NCI-H128 (cell line): Measurements from ENCODE around the gene PRDX3.

Experiments
- DNase-seq: peaks from one replicate; lab custom pipeline; 2025; ENCODE audit not compliant: unreplicated experiment; lab: John Stamatoyannopoulos, UW

PRDX3 gene

DNA sequence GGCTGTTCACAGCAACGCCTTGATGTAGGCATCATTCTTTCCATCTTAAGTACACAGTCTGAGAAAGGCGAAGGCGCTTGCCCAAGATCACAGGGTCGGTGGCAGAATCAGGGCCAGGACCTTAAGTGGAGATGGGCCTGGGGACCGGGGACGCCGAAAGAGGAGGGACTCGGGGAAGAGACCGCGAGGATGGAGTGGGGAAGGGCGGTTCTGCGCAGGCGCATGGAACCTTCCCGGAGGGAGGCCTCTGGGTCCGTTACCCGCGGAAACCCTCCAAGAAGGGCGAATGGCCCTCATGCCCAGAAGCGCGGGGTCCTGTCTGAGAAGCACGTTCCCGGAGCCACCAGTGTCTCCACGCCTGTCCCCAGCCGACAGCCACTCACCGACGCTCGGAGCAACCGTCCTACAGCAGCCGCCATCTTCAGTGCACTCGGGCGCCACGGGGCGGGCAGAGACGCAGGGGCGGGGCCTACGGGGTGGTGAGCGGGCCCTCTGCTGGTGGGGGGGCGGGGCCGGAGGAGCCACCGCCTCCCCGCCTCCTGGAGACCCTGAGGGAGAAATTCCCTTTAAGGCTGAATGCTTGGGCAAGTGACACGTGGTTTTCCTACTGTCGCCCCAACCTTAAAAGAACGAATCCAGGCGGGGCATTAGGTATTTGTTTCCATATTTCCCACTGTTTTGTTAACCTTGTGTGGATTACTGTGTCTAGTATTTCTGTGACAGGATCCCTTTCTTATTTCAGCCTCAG, at the start of gene PRDX3:
Gene PRDX3 (minus strand): TSS at position 441 of the 748 bp plus-strand sequence. CDS start 22 bp downstream, at position 419.
- peak; percentile 63 for DNase-seq

- DNase-seq, result no peak
Observed at GRCh38 chr10:119227825-119228224, 49.2 kb upstream of the PRDX3 start.

DNA sequence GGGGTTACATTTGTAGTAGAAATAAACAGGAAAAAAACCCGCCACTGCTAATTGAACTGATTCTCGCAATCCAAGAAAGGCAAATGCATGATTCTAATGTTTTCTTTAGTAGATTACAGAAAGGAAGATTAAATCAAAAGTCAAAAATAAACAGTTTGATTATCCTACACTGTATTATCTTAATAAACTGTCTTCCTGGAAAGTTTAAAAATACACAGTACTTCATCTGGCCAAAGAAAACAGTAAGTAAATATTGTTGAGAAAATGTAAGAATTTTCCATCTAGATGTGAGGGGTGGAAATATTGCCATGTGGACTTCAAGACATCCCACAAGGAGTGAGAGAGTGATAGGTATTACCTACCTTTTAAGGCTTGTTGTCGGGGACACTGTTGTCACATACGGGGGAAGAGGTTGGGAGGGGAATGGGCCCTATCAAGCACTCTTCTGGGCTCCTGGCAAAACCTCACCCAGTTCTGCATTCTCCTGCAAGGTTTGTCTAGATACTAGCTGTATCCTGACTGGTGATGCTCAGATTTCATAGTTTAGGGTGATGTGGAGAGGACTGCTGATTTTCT, 46.6 kb upstream of the PRDX3 start:
- no peak for DNase-seq

GRCh38 chr10:119222966-119223386, 44.4 kb upstream of the PRDX3 start:
- DNase-seq, result no peak

DNA sequence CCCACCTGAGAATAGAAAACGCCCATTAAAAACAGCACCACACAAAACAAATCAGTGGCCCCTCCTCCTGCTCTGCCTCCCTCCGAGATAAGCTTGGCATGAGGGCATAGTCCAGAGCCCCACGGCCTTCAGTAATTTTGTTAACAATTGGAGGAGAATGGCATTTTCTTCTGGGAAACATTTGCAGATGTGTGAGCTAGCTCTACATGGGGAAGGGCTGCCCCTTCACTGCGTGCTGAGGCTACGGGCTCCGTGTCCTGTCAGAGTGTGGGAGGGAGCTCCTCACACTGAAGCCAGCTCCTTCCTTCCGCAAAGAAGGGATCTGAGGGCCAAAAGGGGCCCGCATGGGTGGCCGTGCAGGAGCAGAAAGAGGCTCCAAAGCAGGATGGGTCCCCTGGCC, 43.9 kb upstream of the PRDX3 start:
- DNase-seq, result no peak

DNA sequence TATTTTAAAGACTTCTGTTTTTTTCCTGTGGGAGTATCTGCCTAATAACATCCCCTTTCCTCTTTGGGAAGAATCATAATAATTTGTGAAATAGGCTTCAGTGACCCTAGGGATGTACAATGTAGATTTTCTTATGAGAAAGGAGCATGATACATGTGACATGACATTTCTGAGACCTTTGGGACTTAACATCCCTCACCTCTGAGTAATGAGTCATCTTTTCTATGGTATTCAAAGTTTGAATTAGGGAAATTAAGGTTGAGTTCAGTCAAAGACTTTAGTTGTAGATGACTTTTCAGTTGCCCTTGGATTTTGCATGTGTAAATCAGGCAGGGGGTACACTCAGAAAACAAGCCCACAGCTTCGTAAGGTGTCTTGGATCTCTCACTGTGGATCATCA, 43.1 kb upstream of the PRDX3 start:
- DNase-seq, result no peak

- DNase-seq, result no peak
Observed at GRCh38 chr10:119221201-119221600, 42.6 kb upstream of the PRDX3 start.

DNA sequence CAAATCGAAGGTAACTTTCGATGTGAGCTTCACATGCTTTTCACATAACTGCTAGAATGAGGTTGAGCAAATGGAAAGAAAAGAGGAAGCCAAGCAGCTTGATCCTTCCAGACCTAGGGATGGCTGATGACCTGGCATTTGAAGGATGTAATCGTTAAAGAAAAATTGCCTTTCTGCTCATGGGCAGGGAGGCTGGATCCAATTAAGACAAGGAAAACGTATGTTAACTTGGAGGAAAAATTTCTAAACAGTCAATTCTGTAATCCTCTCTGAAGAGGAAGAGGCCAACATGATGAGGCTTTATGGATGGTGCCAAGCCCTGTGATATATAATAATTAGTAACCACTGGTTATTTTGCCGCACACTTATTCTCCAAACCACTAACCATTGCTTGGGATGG, 41.3 kb upstream of the PRDX3 start:
- DNase-seq, result no peak

DNA sequence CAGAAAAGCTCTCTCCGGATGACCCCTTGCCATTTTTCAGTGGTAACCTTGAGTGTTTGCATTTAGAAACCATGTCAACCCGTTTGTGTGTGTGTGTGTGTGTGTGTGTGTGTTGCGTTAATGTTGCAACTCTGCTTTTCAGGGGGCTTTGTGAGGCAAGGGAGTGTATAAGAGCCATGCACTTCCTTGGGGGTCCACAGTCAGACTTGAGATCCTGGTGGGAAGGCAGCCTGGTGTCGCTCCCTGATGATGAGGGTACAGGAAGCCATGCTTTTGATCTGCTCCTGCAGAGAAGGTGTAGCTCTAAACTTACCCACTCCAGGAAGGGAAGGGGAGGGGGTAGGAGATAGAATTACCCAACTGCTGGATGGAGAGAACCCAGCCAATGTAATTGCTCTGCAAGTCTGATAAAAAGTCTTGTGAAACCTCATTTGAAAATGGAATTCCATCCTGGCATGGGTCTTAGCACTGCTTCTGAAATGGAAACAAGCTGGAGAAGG, 39.4 kb upstream of the PRDX3 start:
- no peak for DNase-seq

- DNase-seq, result no peak
Observed at GRCh38 chr10:119217401-119217800, 38.8 kb upstream of the PRDX3 start.

DNA sequence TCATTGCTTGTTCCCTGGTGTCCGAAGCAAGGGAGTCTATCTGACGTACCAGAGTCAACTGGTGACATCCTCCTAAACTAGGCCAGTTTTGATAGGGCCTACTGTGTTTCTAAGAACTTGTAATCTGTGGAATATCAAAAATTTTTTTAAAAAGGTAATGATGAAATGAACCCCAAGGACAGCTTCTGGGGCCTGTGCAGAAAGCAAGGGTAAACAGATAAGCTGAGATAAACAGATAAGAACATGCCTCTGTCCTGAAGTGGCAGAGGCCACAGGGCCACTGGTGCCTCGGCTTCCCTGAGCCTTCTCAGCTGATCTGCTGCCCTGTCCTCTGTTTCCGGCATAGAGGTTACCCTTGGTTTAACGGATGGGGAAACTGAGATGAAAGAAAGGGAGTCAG, 37.5 kb upstream of the PRDX3 start:
- DNase-seq, result no peak

GRCh38 chr10:119215371-119215770, 36.8 kb upstream of the PRDX3 start:
- DNase-seq, result no peak

DNA sequence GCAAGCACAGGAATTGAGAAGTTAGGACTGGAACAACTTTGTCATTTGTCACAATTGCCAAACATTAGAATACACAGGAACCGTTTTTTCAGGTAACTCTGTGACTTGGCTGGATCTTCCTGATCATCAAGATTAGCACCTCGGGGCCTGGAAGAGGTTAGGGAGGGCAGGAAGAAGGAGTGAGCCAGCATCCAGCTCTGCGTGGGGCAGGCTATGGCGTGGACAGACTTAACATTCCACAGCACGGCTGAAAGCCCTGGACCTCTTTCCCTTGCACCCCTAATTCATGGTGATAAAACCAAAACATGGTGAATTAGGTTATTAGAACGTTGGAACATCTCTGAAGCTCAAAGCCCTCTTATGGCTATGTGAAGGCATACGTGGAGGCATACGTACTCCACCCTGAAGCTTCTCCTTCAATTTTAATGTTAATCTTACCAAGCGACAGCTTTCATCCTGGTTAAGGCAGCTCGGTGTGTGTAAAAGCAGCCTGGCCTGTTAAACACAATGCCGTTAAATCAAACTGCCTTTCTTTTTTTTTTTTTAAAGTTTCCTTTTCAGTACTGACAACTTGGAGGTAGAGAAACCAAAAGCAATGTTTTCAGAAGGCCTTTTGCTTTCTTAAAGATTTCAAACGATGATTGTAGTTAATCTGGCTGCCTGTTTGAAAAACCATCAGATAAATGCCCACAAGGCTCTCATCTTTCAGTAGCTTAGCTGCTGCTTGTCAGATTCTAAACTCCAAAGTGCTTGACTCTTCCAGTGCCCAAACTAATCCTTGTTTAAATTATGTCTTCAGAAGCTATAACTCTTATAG, 33.2 kb upstream of the PRDX3 start:
- DNase-seq, result no peak

DNA sequence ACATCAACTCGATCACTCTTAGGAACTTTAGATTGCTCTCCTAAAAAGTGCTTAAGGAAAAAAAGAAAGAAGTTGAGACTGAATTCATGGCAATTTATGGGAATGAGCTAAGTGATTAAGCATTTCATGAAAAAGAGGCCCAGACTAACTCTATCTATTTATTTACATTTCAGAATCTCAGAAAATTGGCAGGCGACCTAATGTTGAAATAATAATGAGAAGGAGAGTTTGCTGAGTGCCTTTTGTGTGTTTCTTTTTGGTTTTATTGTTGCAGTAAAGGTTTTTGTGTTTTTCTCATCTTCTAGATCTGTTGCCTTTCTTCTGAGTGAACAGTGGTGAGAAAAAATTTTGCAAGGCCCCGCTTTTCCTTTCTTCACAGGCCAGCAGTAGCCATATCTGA, 32.6 kb upstream of the PRDX3 start:
- DNase-seq, result no peak

DNA sequence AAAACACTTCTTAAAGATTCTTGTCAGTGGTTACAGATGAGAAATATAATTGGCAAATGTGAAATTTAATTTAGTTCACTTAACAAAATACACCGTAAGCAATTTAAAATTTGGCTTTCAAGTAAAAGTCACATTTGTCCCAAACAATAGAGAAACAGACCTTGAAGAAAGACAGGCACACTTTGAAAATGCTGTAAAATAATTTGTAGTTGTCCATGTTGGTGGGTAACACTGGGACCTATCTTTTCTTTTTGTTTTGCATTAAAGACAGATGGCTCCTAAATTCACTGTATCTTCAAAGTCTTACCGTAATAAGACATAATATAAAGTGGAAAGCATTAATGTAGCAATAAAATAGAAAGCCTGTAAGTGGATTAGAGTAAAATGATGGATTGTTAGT, 32.0 kb upstream of the PRDX3 start:
- DNase-seq, result no peak

- no peak for DNase-seq
Observed at GRCh38 chr10:119209736-119210355, 31.2 kb upstream of the PRDX3 start.

- DNase-seq, result no peak
Observed at GRCh38 chr10:119209035-119209735, 30.6 kb upstream of the PRDX3 start.

DNA sequence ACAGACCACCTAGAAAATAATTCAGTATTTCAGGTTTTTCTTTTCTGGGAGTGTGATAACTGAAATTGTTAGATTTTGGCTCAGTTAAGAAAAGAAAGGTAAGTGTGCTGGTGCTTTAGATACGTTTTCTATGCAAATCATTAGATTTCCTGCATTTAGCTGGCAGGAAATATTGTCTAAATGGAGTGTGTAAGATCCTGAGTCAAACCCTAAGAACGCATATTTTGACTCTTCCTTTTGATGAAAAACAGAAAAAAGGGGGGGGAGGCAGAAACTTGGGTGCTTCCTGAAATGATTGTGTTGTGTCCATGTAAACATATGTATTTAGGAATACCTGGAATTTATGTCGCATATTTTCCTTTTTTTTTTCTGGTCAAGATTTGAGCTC, 29.9 kb upstream of the PRDX3 start:
- no peak for DNase-seq

DNA sequence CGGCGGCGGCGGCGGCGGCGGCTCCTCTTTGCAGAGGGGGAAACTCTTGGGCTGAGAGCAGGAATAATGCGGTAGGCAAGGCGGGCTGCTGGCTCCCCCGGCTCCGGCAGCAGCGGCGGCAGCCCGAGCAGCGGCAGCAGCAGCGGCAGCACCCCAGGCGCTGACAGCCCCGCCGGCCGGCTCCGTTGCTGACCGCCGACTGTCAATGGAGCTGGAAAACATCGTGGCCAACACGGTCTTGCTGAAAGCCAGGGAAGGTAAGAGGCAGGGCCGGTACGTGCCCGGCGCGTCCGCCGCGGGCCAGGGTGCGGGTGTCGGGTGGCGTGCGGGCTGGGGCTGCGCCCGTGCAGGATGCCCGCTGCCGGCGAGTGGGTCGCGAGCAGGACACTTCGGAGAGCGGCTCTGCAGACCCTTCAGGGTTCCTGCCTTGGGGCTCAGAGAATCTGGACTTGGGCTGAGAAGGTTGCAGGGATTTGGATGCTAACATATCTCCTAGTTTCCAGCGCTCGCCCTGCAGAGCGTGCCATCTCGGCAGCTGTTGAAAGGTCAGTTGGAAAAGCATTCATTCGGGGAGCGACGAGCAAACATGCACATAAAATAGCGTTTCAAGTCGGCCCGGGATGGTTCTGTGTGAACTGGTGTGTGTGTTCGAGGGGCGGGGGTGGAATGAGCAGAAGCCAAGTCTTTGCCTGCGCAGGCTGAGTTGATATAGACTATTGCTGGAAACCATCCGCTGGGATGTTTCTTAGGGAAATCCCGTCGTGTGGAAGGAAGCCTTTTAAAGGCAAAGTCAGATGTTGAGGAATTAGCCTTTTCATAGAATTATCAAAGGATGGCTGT, 29.3 kb upstream of the PRDX3 start:
- DNase-seq, result no peak

GRCh38 chr10:119207366-119207666, 28.7 kb upstream of the PRDX3 start, which contains the start of gene GRK5:
Gene GRK5, plus strand, starts transcription at chr10:119207571. Its CDS starts 347 bp downstream, at chr10:119207918.
- DNase-seq, result peak; percentile 80
